Cardiac fibroblast (primary cell): ENCODE data around the gene CBFB.
A peak's percentile ranks its signal among the peaks of the same experiment; 100 is the strongest.

Experiments used
- DNase-seq, 2 donors: peaks; one replicate each; pipeline versions ENCODE4 v3.0.0 to v3.0.0-alpha.2; 2010; ENCODE audit warnings: low read depth in 2 of 2
- H3K4me3 ChIP-seq, 2 donors: replicated peaks in 1 of 2; 1 replicate in 1 of 2; 2 replicates in 1 of 2; pipeline ENCODE4 v1.5.1; 2011; ENCODE audit warnings: low read depth in 2 of 2, low read length in 2 of 2, mild to moderate bottlenecking in 2 of 2, moderate library complexity in 1 of 2
- CTCF ChIP-seq: IDR thresholded peaks from one replicate; pipeline ENCODE4 v1.5.1; 2011; ENCODE audit warnings: low read depth, mild to moderate bottlenecking, low read length, inconsistent platforms

CBFB gene

GRCh38 chr16:67054901-67055300, 26.0 kb downstream of the CBFB start:
- no peak for TF ChIP-seq CTCF
- no peak overlapping the region for H3K4me3 ChIP-seq
- DNase-seq = peak in 1 of 2 donors; percentile 19

DNA sequence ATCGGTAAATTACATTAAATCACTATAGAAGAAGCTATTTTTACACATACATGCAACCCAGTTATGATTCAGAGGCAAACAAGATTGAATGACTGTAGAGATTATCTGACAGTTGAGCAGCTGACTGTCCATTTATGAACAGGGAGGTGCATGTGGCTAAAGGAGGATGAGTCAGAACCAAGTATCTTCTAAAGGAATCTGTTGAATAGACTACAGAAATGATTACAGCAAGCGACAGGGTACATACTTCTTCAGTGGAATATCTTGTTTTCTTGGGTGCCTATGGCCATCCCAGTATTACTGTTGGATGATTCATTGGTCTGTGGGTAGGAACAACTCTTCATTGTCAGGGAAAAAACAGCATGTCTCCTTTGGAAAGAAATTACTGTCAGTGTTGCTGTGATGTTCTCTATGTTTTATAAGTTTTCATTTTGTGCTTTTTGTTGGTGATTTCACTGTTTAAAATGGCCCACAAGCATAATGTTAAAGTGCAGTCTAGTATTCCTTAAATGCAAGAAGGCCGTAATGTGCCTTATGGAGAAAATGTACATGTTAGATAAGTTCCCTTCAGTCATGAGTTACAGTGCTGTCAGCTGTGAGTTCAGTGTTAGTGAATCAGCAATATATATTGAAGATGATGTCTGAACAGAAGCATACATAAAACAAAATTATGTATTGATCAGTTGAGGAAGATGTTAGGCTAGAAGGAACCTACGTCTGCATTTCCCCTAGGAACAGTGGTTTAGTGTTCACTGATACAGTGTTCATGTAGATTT, 27.0 kb downstream of the CBFB start:
- no peak overlapping the region for H3K4me3 ChIP-seq
- no peak for TF ChIP-seq CTCF
- peak; percentile 71 to 96 for DNase-seq

GRCh38 chr16:67063008-67063407, 34.1 kb downstream of the CBFB start:
- TF ChIP-seq CTCF = no peak
- no peak overlapping the region for H3K4me3 ChIP-seq
- DNase-seq = no peak

DNA sequence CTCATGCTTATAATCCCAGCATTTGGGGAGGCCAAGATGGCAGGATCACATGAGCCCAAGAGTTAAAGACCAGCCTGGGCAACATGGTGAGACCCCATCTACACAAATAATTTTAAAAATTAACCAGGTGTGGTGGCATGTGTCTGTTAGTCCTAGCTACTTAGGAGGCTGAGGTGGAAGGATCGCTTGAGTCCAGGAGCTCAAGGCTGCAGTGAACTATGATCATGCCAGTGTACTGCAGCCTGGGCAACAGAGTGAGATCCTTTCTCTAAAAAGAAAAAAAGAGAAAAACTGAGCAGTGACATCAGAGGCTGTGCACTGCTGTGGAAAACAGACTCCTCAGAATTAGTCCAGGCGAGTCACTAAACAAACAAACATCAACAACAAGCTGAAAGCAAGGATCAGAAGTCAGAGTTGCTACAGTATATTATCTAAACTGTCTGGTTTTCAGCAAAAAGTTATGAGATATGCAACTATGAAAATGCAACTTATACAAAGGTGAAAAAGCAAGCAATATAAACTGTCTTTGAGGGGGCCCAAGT, 39.3 kb downstream of the CBFB start:
- TF ChIP-seq CTCF = no peak
- DNase-seq = peak in 1 of 2 donors; percentile 57
- H3K4me3 ChIP-seq = no peak overlapping the region

- no peak overlapping the region for H3K4me3 ChIP-seq
- no peak for TF ChIP-seq CTCF
- no peak for DNase-seq
Observed at GRCh38 chr16:67071476-67072048, 42.6 kb downstream of the CBFB start.

GRCh38 chr16:67075331-67075730, 46.4 kb downstream of the CBFB start:
- TF ChIP-seq CTCF = no peak
- no peak overlapping the region for H3K4me3 ChIP-seq

More at GRCh38 chr16:67075331-67075730, 46.4 kb downstream of the CBFB start:
- DNase-seq = no peak
